MM.1S (cell line): ENCODE results near the gene PMM2.

Source experiments
- CTCF ChIP-seq: fragments of 300-600 bp; sonication (generic); IDR thresholded peaks from 2 replicates; pipeline ENCODE4 v1.5.1; 2016; ENCODE audit warnings: antibody characterized with exemption, low read length, mixed read lengths
- EZH2 ChIP-seq: fragments of 300-600 bp; sonication (generic); optimal IDR thresholded peaks from 2 replicates; pipeline ENCODE3; 2017; ENCODE audit warnings: low read depth, mild to moderate bottlenecking, antibody characterized with exemption, low read length, mixed read lengths

- TF ChIP-seq CTCF (no peak), EZH2 (no peak)
Measured at GRCh38 chr16:8867216-8867931, 69.7 kb downstream of the PMM2 start.
